HCT116 (cell line): ENCODE measurements around the gene SCYGR3. TPM values are rescaled to one million over a fixed set of nuclear protein-coding genes. Genes with fewer than 3 reads are reported as not detected.

Experiments
- ATAC-seq: fragments of 200-7000 bp; cut with Tn5 transposase; 2 replicates; pipeline ENCODE4 v1.9.1; 2020; ENCODE audit warnings: mild to moderate bottlenecking, moderate library complexity
- BruUV-seq: library from RNA; stranded (reverse); fragments of 400-500 nt; replicated peaks from 2 replicates; lab custom pipeline; 2021; lab: Mats Ljungman, UMichigan
- CTCF ChIA-PET: fragments of 300-600 bp; sonication (Branson Sonifier 250); formaldehyde crosslinking; loops from one replicate; lab custom pipeline; 2021; ENCODE audit warnings: antibody characterized with exemption; lab: Charles Lee
- POLR2A ChIA-PET: fragments of 300-600, 350-600 bp; sonication (Branson Sonifier 250); formaldehyde crosslinking; loops from one replicate; lab custom pipeline; 2021; ENCODE audit warnings: antibody characterized with exemption; lab: Charles Lee
- RAD21 ChIA-PET, 2 experiments: fragments of 300-600 bp; sonication (Branson Sonifier 250); formaldehyde crosslinking; loops; one replicate each; lab custom pipeline; 2023; ENCODE audit warnings: low total read pairs in 2 of 2; ENCODE audit not compliant: uncharacterized antibody in 2 of 2, unreplicated experiment in 2 of 2, low non-redundant PET in 1 of 2; lab: Charles Lee
- DNase-seq: peaks from one replicate; pipeline ENCODE4 v3.0.0-alpha.2; 2010; ENCODE audit warnings: low read depth, low spot score
- H2AFZ ChIP-seq: fragments of 200-600 bp; shearing (Covaris generic), sonication (generic); 2 replicates; pipeline ENCODE4 v1.6.1; 2017; ENCODE audit warnings: low read depth, mixed run types, mixed read lengths, antibody characterized with exemption, low read length; ENCODE audit not compliant: poor library complexity, severe bottlenecking
- H3K27ac ChIP-seq: 2 replicates; pipeline ENCODE4 v1.5.1; 2012; ENCODE audit warnings: low read depth, low read length
- H3K27me3 ChIP-seq: fragments of 200-600 bp; sonication (generic); 2 replicates; pipeline ENCODE4 v1.6.1; 2016; ENCODE audit warnings: mixed run types, low read length, mixed read lengths; ENCODE audit not compliant: insufficient read depth
- H3K36me3 ChIP-seq, 2 experiments: fragments of 200-500 bp in 1 of 2; fragments of 200-600 bp in 1 of 2; sonication (Bioruptor generic) in 1 of 2; sonication (generic) in 1 of 2; 2 replicates each; pipeline versions ENCODE4 v1.5.1 to v1.6.1; 2014 to 2016; ENCODE audit warnings: low read length in 2 of 2, inconsistent platforms in 1 of 2, mixed read lengths in 1 of 2, mixed run types in 1 of 2; ENCODE audit not compliant: insufficient read depth in 2 of 2, control insufficient read depth in 1 of 2
- H3K4me1 ChIP-seq, 2 experiments: fragments of 200-600 bp in 1 of 2; sonication (generic) in 1 of 2; 2 replicates each; pipeline versions ENCODE4 v1.5.1 to v1.6.1; 2012 to 2017; ENCODE audit warnings: low read length in 2 of 2, inconsistent platforms in 1 of 2, mild to moderate bottlenecking in 1 of 2, mixed read lengths in 1 of 2, mixed run types in 1 of 2, moderate library complexity in 1 of 2; ENCODE audit not compliant: insufficient read depth in 2 of 2, control insufficient read depth in 1 of 2
- H3K4me2 ChIP-seq: fragments of 200-600 bp; sonication (generic); 2 replicates; pipeline ENCODE4 v1.6.1; 2017; ENCODE audit warnings: mixed run types, low read length, mixed read lengths
- H3K4me3 ChIP-seq, 2 experiments: fragments of 200-600 bp in 1 of 2; sonication (generic) in 1 of 2; replicated peaks in 1 of 2; 2 replicates each; pipeline ENCODE4 v1.5.1; 2011 to 2016; ENCODE audit warnings: low read length in 2 of 2, control low read depth in 1 of 2, low read depth in 1 of 2, mild to moderate bottlenecking in 1 of 2, mixed read lengths in 1 of 2, mixed run types in 1 of 2
- H3K79me2 ChIP-seq: fragments of 200-600 bp; sonication (generic); 2 replicates; pipeline ENCODE4 v1.6.1; 2017; ENCODE audit warnings: mild to moderate bottlenecking, mixed run types, low read length, moderate library complexity, mixed read lengths; ENCODE audit not compliant: insufficient read depth
- H3K9ac ChIP-seq: fragments of 200-600 bp; sonication (generic); 2 replicates; pipeline ENCODE4 v1.6.1; 2016; ENCODE audit warnings: low read length, mixed read lengths
- H3K9me2 ChIP-seq: fragments of 200-600 bp; sonication (generic), shearing (Covaris generic); 2 replicates; pipeline ENCODE4 v1.6.1; 2017; ENCODE audit warnings: mixed run types, mild to moderate bottlenecking, moderate library complexity; ENCODE audit not compliant: insufficient read depth
- H3K9me3 ChIP-seq, 2 experiments: fragments of 200-500 bp in 1 of 2; fragments of 200-600 bp in 1 of 2; sonication (Bioruptor generic) in 1 of 2; sonication (generic) in 1 of 2; 2 replicates each; pipeline ENCODE4 v1.6.1; 2014 to 2017; ENCODE audit warnings: low read length in 2 of 2, mixed read lengths in 2 of 2, inconsistent platforms in 1 of 2, low read depth in 1 of 2, mild to moderate bottlenecking in 1 of 2, mixed run types in 1 of 2, moderate library complexity in 1 of 2; ENCODE audit not compliant: control insufficient read depth in 1 of 2, insufficient read depth in 1 of 2
- H4K20me1 ChIP-seq: fragments of 200-600 bp; sonication (generic), shearing (Covaris generic); 2 replicates; pipeline ENCODE4 v1.6.1; 2017; ENCODE audit warnings: mixed run types, mild to moderate bottlenecking, moderate library complexity; ENCODE audit not compliant: insufficient read depth
- CBX3 ChIP-seq: IDR thresholded peaks from 2 replicates; pipeline ENCODE4 v1.6.1; 2012; ENCODE audit warnings: low read depth
- CEBPB ChIP-seq: IDR thresholded peaks from 2 replicates; pipeline ENCODE4 v1.6.1; 2012; ENCODE audit warnings: low read depth
- EGR1 ChIP-seq: IDR thresholded peaks from 2 replicates; pipeline ENCODE4 v1.6.1; 2012; ENCODE audit warnings: low read depth
- ELF1 ChIP-seq: IDR thresholded peaks from 2 replicates; pipeline ENCODE4 v1.6.1; 2012; ENCODE audit warnings: low read depth, borderline replicate concordance
- EZH2 ChIP-seq: fragments of 200-600 bp; sonication (generic); IDR thresholded peaks from 2 replicates; pipeline ENCODE4 v1.6.1; 2017; ENCODE audit warnings: antibody characterized with exemption, mixed run types
- EZH2phosphoT487 ChIP-seq: fragments of 200-600 bp; IDR thresholded peaks from 2 replicates; pipeline ENCODE4 v1.6.1; 2018; ENCODE audit warnings: antibody characterized with exemption, borderline replicate concordance
- FOSL1 ChIP-seq: IDR thresholded peaks from 2 replicates; pipeline ENCODE4 v1.6.1; 2012; ENCODE audit warnings: low read depth
- JUND ChIP-seq: IDR thresholded peaks from 2 replicates; pipeline ENCODE4 v1.6.1; 2012
- POLR2A ChIP-seq: IDR thresholded peaks from 2 replicates; pipeline ENCODE4 v1.7.0; 2011; ENCODE audit warnings: borderline replicate concordance; ENCODE audit not compliant: insufficient read depth, insufficient read length; ENCODE audit errors: extremely low read depth
- RAD21 ChIP-seq: IDR thresholded peaks from 2 replicates; pipeline ENCODE4 v1.6.1; 2012; ENCODE audit warnings: low read depth, mild to moderate bottlenecking
- SIN3A ChIP-seq: IDR thresholded peaks from 2 replicates; pipeline ENCODE4 v1.6.1; 2012; ENCODE audit warnings: low read depth
- SP1 ChIP-seq: IDR thresholded peaks from 2 replicates; pipeline ENCODE4 v1.6.1; 2012; ENCODE audit warnings: low read depth
- SRF ChIP-seq: IDR thresholded peaks from 2 replicates; pipeline ENCODE4 v1.6.1; 2012; ENCODE audit warnings: low read depth
- YY1 ChIP-seq: IDR thresholded peaks from 2 replicates; pipeline ENCODE4 v1.6.1; 2011; ENCODE audit warnings: low read length, low read depth, moderate library complexity, mild to moderate bottlenecking; ENCODE audit not compliant: insufficient replicate concordance; ENCODE audit errors: extremely low read depth
- ZFX ChIP-seq: fragments of 450-650 bp; IDR thresholded peaks from 2 replicates; pipeline ENCODE4 v1.6.1; 2017
- ZNF274 ChIP-seq: fragments of 200-500 bp; sonication (Bioruptor generic); IDR thresholded peaks from 2 replicates; pipeline ENCODE4 v1.6.1; 2014; ENCODE audit warnings: mild to moderate bottlenecking, low read depth, low read length, inconsistent platforms
- intact Hi-C: fragments of 100-400 bp; cut with micrococcal nuclease; formaldehyde crosslinking; loops from 2 replicates; pipeline ENCODE4 v1.10.0; 2022
- total RNA-seq: library from RNA; stranded (reverse); gene quantifications from one replicate; pipeline ENCODE4 v1.2.1, GENCODE V29; 2021; ENCODE audit not compliant: unreplicated experiment
- TF ChIP-seq, protein P1 (sequence below): IDR thresholded peaks from 2 replicates; pipeline ENCODE4 v1.6.1; 2012
- TF ChIP-seq, protein P2 (sequence below): IDR thresholded peaks from 2 replicates; pipeline ENCODE4 v1.6.1; 2011; ENCODE audit warnings: mild to moderate bottlenecking, low read length, moderate library complexity; ENCODE audit not compliant: insufficient replicate concordance; ENCODE audit errors: extremely low read depth
- TF ChIP-seq, protein P3 (sequence below), 3 experiments: fragments of 200-600 bp in 1 of 3; sonication (generic) in 1 of 3; IDR thresholded peaks in 2 of 3; conservative IDR thresholded peaks in 1 of 3; 2 replicates each; pipeline ENCODE4 v1.5.1; 2012 to 2017; ENCODE audit warnings: low read depth in 2 of 3, low read length in 2 of 3, antibody characterized with exemption in 1 of 3, borderline replicate concordance in 1 of 3, control low read depth in 1 of 3, mild to moderate bottlenecking in 1 of 3, mixed read lengths in 1 of 3, mixed run types in 1 of 3, moderate library complexity in 1 of 3; ENCODE audit not compliant: insufficient read depth in 1 of 3

Gene SCYGR3
- total RNA-seq, 1 experiment from 2014 or later = not detected

DNA sequence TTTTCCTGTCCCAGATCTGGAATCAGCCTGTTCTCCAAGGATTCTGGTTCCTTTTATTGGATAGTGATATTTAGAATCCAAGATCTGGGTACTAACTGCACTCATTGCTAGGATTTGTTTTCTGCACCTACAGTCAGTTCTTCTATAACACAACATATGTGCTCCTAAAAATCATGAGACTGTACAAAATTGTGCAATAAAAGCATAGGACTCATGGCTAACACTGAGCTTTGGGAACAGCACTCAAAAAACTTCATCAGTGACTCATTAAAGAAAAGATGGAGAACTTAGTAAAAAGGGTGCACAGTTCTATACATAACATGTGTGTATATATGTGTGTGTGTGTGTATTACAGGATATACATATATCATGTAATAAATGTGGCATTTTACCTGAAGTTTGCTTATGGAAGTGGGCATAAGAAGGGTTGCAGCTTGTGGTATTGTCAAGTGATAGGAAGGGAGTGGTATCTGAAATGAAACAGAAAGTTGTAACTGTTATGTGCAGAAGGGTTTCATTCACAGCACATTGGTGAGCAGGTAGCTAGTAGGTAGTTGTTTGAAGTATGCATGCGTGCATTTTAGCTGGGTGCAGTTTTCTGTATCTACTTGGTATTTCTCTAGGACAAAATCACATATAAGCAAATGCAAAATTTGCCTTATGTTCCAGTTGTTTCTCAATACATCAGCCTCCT is 21.8 kb downstream of the SCYGR3 start (continued):
- TF ChIP-seq EZH2phosphoT487 = no peak
- TF ChIP-seq ELF1 = no peak
- TF ChIP-seq, protein P1, sequence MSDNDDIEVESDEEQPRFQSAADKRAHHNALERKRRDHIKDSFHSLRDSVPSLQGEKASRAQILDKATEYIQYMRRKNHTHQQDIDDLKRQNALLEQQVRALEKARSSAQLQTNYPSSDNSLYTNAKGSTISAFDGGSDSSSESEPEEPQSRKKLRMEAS = no peak

DNA sequence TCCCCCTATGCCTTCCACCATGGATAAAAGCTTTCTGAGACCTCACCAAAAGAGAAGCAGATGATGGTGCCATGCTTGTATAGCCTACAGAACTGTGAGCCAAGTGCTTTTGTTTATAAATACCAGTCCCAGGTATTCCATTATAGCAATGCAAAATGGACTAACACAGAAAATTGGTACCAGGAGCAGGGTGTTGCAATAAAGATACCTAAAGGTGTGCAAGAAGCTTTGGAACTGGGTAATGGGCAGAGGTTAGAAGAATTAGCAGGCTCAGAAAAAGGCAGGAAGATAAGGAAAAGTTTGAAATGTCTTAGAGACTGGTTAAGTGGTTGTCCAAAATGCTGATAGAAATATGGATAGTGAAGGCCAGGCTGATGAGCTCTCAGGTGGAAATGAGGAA is 32.3 kb downstream of the SCYGR3 start:
- Histone ChIP-seq H3K36me3 (no peaks in the 10 kb centered on the region), H3K4me1 (no peaks in the 10 kb centered on the region), H3K9ac (no peak overlapping the region), H3K9me3 (no peaks in the 10 kb centered on the region), H3K9me2 (no peaks in the 10 kb centered on the region), H3K27me3 (no peaks in the 10 kb centered on the region), H3K4me3 (no peak overlapping the region), H2AFZ (no peak overlapping the region), H3K27ac (no peak overlapping the region), H4K20me1 (no peaks in the 10 kb centered on the region), H3K79me2 (no peaks in the 10 kb centered on the region), H3K4me2 (no peak overlapping the region)
- CTCF ChIA-PET = no interaction called here
- RAD21 ChIA-PET = no interaction called here
- ATAC-seq = no peak
- POLR2A ChIA-PET = no interaction called here
- DNase-seq = no peak
- TF ChIP-seq JUND (no peak), SP1 (no peak), YY1 (no peak), SIN3A (no peak), ELF1 (no peak), EZH2 (no peak), FOSL1 (no peak), SRF (no peak), EGR1 (no peak), CBX3 (no peak), ZNF274 (no peak), RAD21 (no peak), CEBPB (no peak), ZFX (no peak), EZH2phosphoT487 (no peak), POLR2A (no peak)
- TF ChIP-seq, protein P2, sequence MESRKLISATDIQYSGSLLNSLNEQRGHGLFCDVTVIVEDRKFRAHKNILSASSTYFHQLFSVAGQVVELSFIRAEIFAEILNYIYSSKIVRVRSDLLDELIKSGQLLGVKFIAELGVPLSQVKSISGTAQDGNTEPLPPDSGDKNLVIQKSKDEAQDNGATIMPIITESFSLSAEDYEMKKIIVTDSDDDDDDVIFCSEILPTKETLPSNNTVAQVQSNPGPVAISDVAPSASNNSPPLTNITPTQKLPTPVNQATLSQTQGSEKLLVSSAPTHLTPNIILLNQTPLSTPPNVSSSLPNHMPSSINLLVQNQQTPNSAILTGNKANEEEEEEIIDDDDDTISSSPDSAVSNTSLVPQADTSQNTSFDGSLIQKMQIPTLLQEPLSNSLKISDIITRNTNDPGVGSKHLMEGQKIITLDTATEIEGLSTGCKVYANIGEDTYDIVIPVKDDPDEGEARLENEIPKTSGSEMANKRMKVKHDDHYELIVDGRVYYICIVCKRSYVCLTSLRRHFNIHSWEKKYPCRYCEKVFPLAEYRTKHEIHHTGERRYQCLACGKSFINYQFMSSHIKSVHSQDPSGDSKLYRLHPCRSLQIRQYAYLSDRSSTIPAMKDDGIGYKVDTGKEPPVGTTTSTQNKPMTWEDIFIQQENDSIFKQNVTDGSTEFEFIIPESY = no peak
- TF ChIP-seq, protein P3, sequence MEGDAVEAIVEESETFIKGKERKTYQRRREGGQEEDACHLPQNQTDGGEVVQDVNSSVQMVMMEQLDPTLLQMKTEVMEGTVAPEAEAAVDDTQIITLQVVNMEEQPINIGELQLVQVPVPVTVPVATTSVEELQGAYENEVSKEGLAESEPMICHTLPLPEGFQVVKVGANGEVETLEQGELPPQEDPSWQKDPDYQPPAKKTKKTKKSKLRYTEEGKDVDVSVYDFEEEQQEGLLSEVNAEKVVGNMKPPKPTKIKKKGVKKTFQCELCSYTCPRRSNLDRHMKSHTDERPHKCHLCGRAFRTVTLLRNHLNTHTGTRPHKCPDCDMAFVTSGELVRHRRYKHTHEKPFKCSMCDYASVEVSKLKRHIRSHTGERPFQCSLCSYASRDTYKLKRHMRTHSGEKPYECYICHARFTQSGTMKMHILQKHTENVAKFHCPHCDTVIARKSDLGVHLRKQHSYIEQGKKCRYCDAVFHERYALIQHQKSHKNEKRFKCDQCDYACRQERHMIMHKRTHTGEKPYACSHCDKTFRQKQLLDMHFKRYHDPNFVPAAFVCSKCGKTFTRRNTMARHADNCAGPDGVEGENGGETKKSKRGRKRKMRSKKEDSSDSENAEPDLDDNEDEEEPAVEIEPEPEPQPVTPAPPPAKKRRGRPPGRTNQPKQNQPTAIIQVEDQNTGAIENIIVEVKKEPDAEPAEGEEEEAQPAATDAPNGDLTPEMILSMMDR (IDR thresholded peaks at IDR 0.05 in 2 of 3, conservative IDR thresholded peaks at IDR 0.05 in 1 of 3; ENCODE audit: borderline replicate concordance in 1 of 3, insufficient read depth in 1 of 3, low read depth in 2 of 3, low read length in 2 of 3) = no peak
- TF ChIP-seq, protein P1 = no peak
- intact Hi-C loops = no loop called here
- BruUV-seq = no TSS peak
